ENCODE results near the gene MIOX. TPM values are rescaled to one million over a fixed set of nuclear protein-coding genes. Genes with fewer than 3 reads are reported as not detected.

MIOX gene
- total RNA-seq, 2 donors from 2014 or later: not detected

- no peak overlapping the region for H3K4me3 ChIP-seq
- H3K27ac ChIP-seq: no peak overlapping the region
- no peaks in the 10 kb centered on the region for H3K9me3 ChIP-seq
- H3K36me3 ChIP-seq: no peaks in the 10 kb centered on the region
- TF ChIP-seq CTCF (IDR thresholded peaks at IDR 0.05): no peak
- no peak overlapping the region for H3K9ac ChIP-seq (ENCODE audit: low read depth in 2 of 2, low read length in 2 of 2)
- intact Hi-C loops (cut with DNase I): no loop called here
- DNase-seq: no peak
- peaks cover 27% of the 10 kb centered on the region for H3K27me3 ChIP-seq
- peaks cover 15% of the 10 kb centered on the region for H3K4me1 ChIP-seq
Observed at GRCh38 chr22:50483106-50483505, 3.6 kb upstream of the MIOX start.

- TF ChIP-seq CTCF (IDR thresholded peaks at IDR 0.05): no peak
- Histone ChIP-seq H3K4me1 (peaks cover 15% of the 10 kb centered on the region), H3K36me3 (no peaks in the 10 kb centered on the region), H3K4me3 (no peak overlapping the region), H3K9ac (ENCODE audit: low read depth in 2 of 2, low read length in 2 of 2) (no peak overlapping the region), H3K27ac (no peak overlapping the region), H3K27me3 (peaks cover 27% of the 10 kb centered on the region), H3K9me3 (no peaks in the 10 kb centered on the region)
- intact Hi-C loops (cut with DNase I): no loop called here
- no peak for DNase-seq
Observed at GRCh38 chr22:50483556-50483955, 3.1 kb upstream of the MIOX start.

- Histone ChIP-seq H3K4me1 (peaks cover 15% of the 10 kb centered on the region), H3K27ac (no peak overlapping the region), H3K27me3 (peaks cover 27% of the 10 kb centered on the region), H3K36me3 (no peaks in the 10 kb centered on the region), H3K9me3 (no peaks in the 10 kb centered on the region), H3K4me3 (no peak overlapping the region), H3K9ac (ENCODE audit: low read depth in 2 of 2, low read length in 2 of 2) (peak overlapping the region in 1 of 2 donors; percentile 44)
- intact Hi-C loops (cut with DNase I): no loop called here
- peak; percentile 69 for DNase-seq
- TF ChIP-seq CTCF (IDR thresholded peaks at IDR 0.05): no peak
Observed at GRCh38 chr22:50483977-50484853, 2.4 kb upstream of the MIOX start.

- Histone ChIP-seq H3K27ac (no peak overlapping the region), H3K36me3 (no peaks in the 10 kb centered on the region), H3K9me3 (no peaks in the 10 kb centered on the region), H3K4me1 (peaks cover 15% of the 10 kb centered on the region), H3K27me3 (peaks cover 21% of the 10 kb centered on the region), H3K9ac (ENCODE audit: low read depth in 2 of 2, low read length in 2 of 2) (no peak overlapping the region), H3K4me3 (no peak overlapping the region)
- TF ChIP-seq CTCF (IDR thresholded peaks at IDR 0.05): no peak
- intact Hi-C loops (cut with DNase I): no loop called here
- no peak for DNase-seq
Observed at GRCh38 chr22:50485221-50486131, 1.2 kb upstream of the MIOX start.

GRCh38 chr22:50487290-50488005 lies 789 bp downstream of the MIOX start:
- Histone ChIP-seq H3K9ac (ENCODE audit: low read depth in 2 of 2, low read length in 2 of 2) (no peak overlapping the region), H3K4me1 (peaks cover 6% of the 10 kb centered on the region), H3K36me3 (no peaks in the 10 kb centered on the region), H3K9me3 (no peaks in the 10 kb centered on the region), H3K27me3 (peaks cover 2% of the 10 kb centered on the region), H3K27ac (no peak overlapping the region), H3K4me3 (no peak overlapping the region)
- no peak for TF ChIP-seq CTCF (IDR thresholded peaks at IDR 0.05)
- intact Hi-C loops (cut with DNase I): no loop called here
- DNase-seq: no peak

Measured in colonic mucosa (tissue), 4 donors.